BJ (cell line): ENCODE results near the gene C16orf86. TPM values are rescaled to one million over a fixed set of nuclear protein-coding genes. Genes with fewer than 3 reads are reported as not detected.

Experiments used
- CTCF ChIA-PET: fragments of 350-600 bp; formaldehyde crosslinking; extraction: SDS; loops from one replicate; lab custom pipeline; 2021; ENCODE audit warnings: antibody characterized with exemption, inconsistent platforms; lab: Yijun Ruan, JAX
- POLR2A ChIA-PET: fragments of 300-600 bp; sonication (Branson Sonifier 250); formaldehyde crosslinking; extraction: SDS; loops from one replicate; lab custom pipeline; 2021; ENCODE audit warnings: antibody characterized with exemption; lab: Charles Lee
- DNase-seq: peaks from one replicate; pipeline ENCODE4 v3.0.0-alpha.2; 2011; ENCODE audit warnings: low read depth
- H3K27me3 ChIP-seq: 2 replicates; pipeline ENCODE4 v1.6.0; 2011; ENCODE audit warnings: low read length; ENCODE audit not compliant: control insufficient read depth, insufficient read depth
- H3K36me3 ChIP-seq: 2 replicates; pipeline ENCODE4 v1.5.1; 2011; ENCODE audit warnings: low read length; ENCODE audit not compliant: control insufficient read depth, insufficient read depth
- H3K4me3 ChIP-seq: 2 replicates; pipeline ENCODE4 v1.5.1; 2011; ENCODE audit warnings: low read depth, mild to moderate bottlenecking, control low read depth, low read length
- polyA plus RNA-seq: library from polyadenylated mRNA; depleted of rRNA; stranded (reverse); fragments of >200 nt; gene quantifications from 2 replicates; pipeline ENCODE4 v1.2.3, GENCODE V29; 2011; rRNA removed
- TF ChIP-seq, protein P1 (sequence below): IDR thresholded peaks from 2 replicates; pipeline ENCODE4 v1.5.1; 2011; ENCODE audit warnings: low read depth, mild to moderate bottlenecking, control low read depth, inconsistent platforms, low read length, moderate library complexity; ENCODE audit not compliant: insufficient read depth

C16orf86 gene
- polyA plus RNA-seq, 1 experiment, result 1.5 TPM

DNA sequence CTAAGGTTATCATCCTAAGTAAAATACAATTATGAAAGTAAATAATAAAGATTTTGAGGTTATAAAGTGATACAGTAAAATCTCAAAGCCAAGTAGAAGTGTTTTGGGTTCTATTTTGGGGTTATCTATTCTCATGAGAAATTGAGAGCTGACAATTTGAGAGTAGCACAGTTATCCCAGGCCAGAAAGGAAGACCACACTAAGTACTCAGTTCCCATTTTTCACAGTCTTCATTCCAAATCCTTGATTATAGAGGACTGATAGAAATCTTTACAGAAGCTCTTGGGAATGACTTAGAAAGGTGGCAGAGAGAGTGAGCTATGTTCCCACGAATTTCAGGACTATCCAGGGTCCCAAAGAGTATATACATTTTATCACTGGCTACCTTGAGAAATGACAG, 47.9 kb downstream of the C16orf86 start:
- Histone ChIP-seq H3K27me3 (no peaks in the 10 kb centered on the region), H3K36me3 (no peaks in the 10 kb centered on the region), H3K4me3 (no peak overlapping the region)
- ChIA-PET CTCF (interaction anchor here (2.3 kb wide), 1 partner anchor 46 kb away, joined by 10 read pairs; no protein-coding TSS in a partner anchor), POLR2A (no interaction called here)
- TF ChIP-seq, protein P1, sequence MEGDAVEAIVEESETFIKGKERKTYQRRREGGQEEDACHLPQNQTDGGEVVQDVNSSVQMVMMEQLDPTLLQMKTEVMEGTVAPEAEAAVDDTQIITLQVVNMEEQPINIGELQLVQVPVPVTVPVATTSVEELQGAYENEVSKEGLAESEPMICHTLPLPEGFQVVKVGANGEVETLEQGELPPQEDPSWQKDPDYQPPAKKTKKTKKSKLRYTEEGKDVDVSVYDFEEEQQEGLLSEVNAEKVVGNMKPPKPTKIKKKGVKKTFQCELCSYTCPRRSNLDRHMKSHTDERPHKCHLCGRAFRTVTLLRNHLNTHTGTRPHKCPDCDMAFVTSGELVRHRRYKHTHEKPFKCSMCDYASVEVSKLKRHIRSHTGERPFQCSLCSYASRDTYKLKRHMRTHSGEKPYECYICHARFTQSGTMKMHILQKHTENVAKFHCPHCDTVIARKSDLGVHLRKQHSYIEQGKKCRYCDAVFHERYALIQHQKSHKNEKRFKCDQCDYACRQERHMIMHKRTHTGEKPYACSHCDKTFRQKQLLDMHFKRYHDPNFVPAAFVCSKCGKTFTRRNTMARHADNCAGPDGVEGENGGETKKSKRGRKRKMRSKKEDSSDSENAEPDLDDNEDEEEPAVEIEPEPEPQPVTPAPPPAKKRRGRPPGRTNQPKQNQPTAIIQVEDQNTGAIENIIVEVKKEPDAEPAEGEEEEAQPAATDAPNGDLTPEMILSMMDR, result no peak
- no peak for DNase-seq

DNA sequence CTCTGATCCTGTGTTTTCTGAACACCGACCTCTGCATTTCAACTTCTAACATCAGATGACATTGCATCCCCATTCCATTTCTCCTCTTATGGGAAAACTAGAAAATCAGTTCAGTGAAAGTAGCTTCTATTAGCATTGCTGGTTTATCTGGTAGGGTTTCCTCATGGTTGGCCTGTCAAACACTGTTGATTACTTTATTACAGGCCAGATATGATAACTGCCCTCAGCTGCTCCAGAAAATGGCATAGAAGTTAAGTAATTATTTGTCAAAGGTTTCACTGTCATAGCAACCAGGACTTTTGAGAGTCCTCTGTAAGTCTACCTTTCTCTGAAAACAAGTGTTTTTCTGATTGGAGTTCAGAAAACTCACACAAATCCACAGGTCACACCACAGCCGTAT, 49.5 kb downstream of the C16orf86 start:
- CTCF ChIA-PET, result interaction anchor here (0.6 to 2.3 kb wide), 5 partner anchors 11 to 195 kb away, joined by 4 to 10 read pairs (median 4); no protein-coding TSS in a partner anchor
- no peaks in the 10 kb centered on the region for H3K27me3 ChIP-seq
- POLR2A ChIA-PET, result no interaction called here
- H3K36me3 ChIP-seq, result no peaks in the 10 kb centered on the region
- no peak for DNase-seq
- TF ChIP-seq, protein P1, result no peak
- H3K4me3 ChIP-seq, result no peak overlapping the region

Other genes starting within 250 kb of the C16orf86 start
- gene HSD11B2, start 235.7 kb upstream of the C16orf86 start, polyA plus RNA-seq, result 0.07 TPM in 1 of 2 replicates, not detected in the other
- gene ATP6V0D1, start 185.7 kb upstream of the C16orf86 start, polyA plus RNA-seq, result 111 and 155 TPM in 2 replicates
- not detected in 2 replicates for gene AGRP, start 183.3 kb upstream of the C16orf86 start, polyA plus RNA-seq
- 7.4 and 12.7 TPM in 2 replicates for gene RIPOR1, start 138.0 kb upstream of the C16orf86 start, polyA plus RNA-seq
- 20.9 and 22.8 TPM in 2 replicates for gene CTCF, start 104.3 kb upstream of the C16orf86 start, polyA plus RNA-seq
- gene CARMIL2, start 21.7 kb upstream of the C16orf86 start, polyA plus RNA-seq, result 0.18 and 0.23 TPM in 2 replicates
- gene ACD, start 6.6 kb upstream of the C16orf86 start, polyA plus RNA-seq, result 14.1 and 29.5 TPM in 2 replicates
- 0.86 and 0.88 TPM in 2 replicates for gene PARD6A, start 5.9 kb upstream of the C16orf86 start, polyA plus RNA-seq
- 7.6 and 10.9 TPM in 2 replicates for gene ENKD1, start 64 bp upstream of the C16orf86 start, polyA plus RNA-seq
- 11.4 and 13.6 TPM in 2 replicates for gene GFOD2, start 52.5 kb downstream of the C16orf86 start, polyA plus RNA-seq
- 11.5 and 17.6 TPM in 2 replicates for gene RANBP10, start 139.7 kb downstream of the C16orf86 start, polyA plus RNA-seq
- 0.96 and 1.6 TPM in 2 replicates for gene TSNAXIP1, start 140.1 kb downstream of the C16orf86 start, polyA plus RNA-seq
- gene THAP11, start 175.5 kb downstream of the C16orf86 start, polyA plus RNA-seq, result 20.1 and 25.8 TPM in 2 replicates
- gene NUTF2, start 180.1 kb downstream of the C16orf86 start, polyA plus RNA-seq, result 173 and 230 TPM in 2 replicates
- gene CENPT, start 180.9 kb downstream of the C16orf86 start, polyA plus RNA-seq, result 26.2 and 42.4 TPM in 2 replicates
- 19.9 and 27.4 TPM in 2 replicates for gene EDC4, start 206.2 kb downstream of the C16orf86 start, polyA plus RNA-seq
- 0.22 and 0.27 TPM in 2 replicates for gene NRN1L, start 218.1 kb downstream of the C16orf86 start, polyA plus RNA-seq
- gene PSKH1, start 226.4 kb downstream of the C16orf86 start, polyA plus RNA-seq, result 26.0 and 45.5 TPM in 2 replicates